ENCODE measurements around the gene CCDC148. TPM values are rescaled to one million over a fixed set of nuclear protein-coding genes. Genes with fewer than 3 reads are reported as not detected.

The CCDC148 gene
- total and polyA plus RNA-seq, 10 of the 15 experiments (the other 5 are each of a cell fraction or from before 2014, with no cell fraction given): 0.07 to 0.30 (median 0.18) TPM; not detected in 7

DNA sequence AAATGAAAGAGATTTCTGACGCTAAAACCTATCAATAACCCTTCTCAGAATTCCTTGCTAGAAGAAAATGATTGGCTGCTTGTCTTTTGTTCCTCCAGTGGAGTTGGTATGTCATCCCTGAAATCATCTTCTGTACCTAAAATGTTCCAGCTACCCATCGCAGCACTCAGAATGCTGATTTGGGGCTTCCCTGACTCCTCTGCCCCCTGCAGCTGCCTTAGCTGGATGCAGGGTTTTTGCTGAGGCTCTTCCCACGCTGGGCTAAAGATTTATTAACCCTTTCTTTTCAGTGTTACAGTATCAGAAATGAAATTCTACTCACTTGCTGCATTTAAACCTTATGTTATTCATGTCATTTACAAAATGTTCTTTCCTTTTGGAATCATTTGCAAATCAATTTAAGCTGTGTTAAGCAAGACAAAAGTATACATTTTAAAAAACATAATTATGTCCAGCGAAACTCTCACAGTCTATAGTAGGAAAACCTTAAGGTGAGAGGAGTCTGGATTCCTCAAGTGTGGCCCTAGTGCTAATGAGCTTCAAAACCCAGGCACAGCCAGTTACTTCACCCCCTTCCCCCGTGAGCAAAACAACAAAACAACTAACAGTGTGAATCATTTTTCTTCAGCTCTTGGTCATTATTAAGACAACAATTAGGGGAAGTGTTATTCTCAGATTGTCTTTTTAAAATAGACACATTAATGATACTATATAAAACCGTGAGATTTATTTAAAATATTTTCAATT lies 33.0 kb upstream of the CCDC148 start (continued):
- TF ChIP-seq SIN3A (IDR thresholded peaks at IDR 0.05; ENCODE audit: low read depth, low read length) (no peak), ATF7 (IDR thresholded peaks at IDR 0.05; ENCODE audit: low read depth) (no peak), RB1 (IDR thresholded peaks at IDR 0.05; ENCODE audit: borderline replicate concordance) (no peak), BCL11A (IDR thresholded peaks at IDR 0.05; ENCODE audit: low read depth, low read length) (no peak)
- TF ChIP-seq, protein P1, sequence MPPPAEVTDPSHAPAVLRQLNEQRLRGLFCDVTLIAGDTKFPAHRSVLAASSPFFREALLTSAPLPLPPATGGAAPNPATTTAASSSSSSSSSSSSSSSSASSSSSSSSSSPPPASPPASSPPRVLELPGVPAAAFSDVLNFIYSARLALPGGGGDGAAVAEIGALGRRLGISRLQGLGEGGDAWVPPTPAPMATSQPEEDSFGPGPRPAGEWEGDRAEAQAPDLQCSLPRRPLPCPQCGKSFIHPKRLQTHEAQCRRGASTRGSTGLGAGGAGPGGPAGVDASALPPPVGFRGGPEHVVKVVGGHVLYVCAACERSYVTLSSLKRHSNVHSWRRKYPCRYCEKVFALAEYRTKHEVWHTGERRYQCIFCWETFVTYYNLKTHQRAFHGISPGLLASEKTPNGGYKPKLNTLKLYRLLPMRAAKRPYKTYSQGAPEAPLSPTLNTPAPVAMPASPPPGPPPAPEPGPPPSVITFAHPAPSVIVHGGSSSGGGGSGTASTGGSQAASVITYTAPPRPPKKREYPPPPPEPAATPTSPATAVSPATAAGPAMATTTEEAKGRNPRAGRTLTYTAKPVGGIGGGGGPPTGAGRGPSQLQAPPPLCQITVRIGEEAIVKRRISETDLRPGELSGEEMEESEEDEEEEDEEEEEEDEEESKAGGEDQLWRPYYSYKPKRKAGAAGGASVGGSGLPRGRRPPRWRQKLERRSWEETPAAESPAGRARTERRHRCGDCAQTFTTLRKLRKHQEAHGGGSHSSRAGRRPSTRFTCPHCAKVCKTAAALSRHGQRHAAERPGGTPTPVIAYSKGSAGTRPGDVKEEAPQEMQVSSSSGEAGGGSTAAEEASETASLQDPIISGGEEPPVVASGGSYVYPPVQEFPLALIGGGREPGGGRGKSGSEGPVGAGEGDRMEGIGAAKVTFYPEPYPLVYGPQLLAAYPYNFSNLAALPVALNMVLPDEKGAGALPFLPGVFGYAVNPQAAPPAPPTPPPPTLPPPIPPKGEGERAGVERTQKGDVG (CRISPR knock-in tag; IDR thresholded peaks at IDR 0.05): no peak

DNA sequence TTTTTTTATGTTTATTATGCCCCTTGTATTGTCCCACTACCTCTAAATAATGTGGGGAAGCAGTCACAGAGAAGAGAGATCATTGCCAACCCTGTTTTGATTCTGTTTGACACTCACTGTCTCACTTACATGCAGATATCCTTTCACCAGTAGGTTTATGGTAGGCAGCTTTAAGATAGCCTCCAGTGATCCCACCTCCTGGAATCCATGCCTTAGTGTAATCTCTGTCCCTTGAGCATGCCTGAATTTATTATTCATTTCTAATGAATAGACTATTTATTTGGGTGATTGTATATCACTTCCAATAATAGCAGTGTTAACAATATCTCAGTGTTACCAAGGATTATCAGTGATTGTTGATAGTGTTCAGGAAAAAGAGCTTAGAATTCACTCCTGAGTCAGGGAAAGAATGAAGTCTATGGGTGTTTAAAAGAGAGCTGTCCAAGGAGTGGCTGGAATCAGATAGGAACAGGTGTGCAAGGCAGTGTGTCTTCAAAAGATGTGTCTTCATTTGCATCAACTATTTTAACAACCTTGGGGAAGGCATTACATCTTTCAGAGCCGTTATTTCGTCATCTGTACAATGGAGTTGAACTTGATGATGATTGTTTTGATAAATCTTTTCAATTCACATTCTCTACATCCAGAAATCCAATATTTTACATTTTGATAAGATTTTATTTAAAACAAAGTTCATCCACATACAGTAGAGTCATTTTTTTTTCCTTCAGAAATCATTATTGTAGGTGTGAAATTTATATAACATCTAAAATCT lies 32.1 kb upstream of the CCDC148 start:
- WGBS (ENCODE audit: insufficient coverage, insufficient replicate concordance, low lambda C conversion rate, missing lambda C conversion rate): 97% methylated on average over 2 of the region's 2 CpGs
- CTCF ChIA-PET: no interaction called here
- no peaks in the 10 kb centered on the region; the same call in 1 of the 2 replicates for H3K79me2 ChIP-seq (ENCODE audit: control insufficient read depth, insufficient read depth, low read length)
- TF ChIP-seq, protein P2, sequence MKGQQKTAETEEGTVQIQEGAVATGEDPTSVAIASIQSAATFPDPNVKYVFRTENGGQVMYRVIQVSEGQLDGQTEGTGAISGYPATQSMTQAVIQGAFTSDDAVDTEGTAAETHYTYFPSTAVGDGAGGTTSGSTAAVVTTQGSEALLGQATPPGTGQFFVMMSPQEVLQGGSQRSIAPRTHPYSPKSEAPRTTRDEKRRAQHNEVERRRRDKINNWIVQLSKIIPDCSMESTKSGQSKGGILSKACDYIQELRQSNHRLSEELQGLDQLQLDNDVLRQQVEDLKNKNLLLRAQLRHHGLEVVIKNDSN (IDR thresholded peaks at IDR 0.05; ENCODE audit: borderline replicate concordance, extremely low read length, insufficient read depth, low read depth, low read length): no peak
- TF ChIP-seq TARDBP (IDR thresholded peaks at IDR 0.05; ENCODE audit: borderline replicate concordance) (no peak), EP300 (IDR thresholded peaks at IDR 0.05; ENCODE audit: borderline replicate concordance in 1 of 2, control insufficient read depth in 1 of 2, low read depth in 2 of 2, low read length in 2 of 2) (no peak), SPI1 (IDR thresholded peaks at IDR 0.05; ENCODE audit: borderline replicate concordance, insufficient read depth, low read depth, low read length) (no peak), CHD4 (IDR thresholded peaks at IDR 0.05) (no peak), RUNX3 (IDR thresholded peaks at IDR 0.05; ENCODE audit: low read length) (no peak), KAT2A (conservative IDR thresholded peaks at IDR 0.05; ENCODE audit: control insufficient read depth, low read depth, low read length) (no peak), SIX5 (IDR thresholded peaks at IDR 0.05; ENCODE audit: low read depth, low read length, severe bottlenecking) (no peak), NFIC (IDR thresholded peaks at IDR 0.05; ENCODE audit: low read depth, low read length) (no peak), POU2F2 (IDR thresholded peaks at IDR 0.05; ENCODE audit: borderline replicate concordance, low read depth, low read length) (no peak), STAT1 (conservative IDR thresholded peaks at IDR 0.05) (no peak)
- TF ChIP-seq, protein P3, sequence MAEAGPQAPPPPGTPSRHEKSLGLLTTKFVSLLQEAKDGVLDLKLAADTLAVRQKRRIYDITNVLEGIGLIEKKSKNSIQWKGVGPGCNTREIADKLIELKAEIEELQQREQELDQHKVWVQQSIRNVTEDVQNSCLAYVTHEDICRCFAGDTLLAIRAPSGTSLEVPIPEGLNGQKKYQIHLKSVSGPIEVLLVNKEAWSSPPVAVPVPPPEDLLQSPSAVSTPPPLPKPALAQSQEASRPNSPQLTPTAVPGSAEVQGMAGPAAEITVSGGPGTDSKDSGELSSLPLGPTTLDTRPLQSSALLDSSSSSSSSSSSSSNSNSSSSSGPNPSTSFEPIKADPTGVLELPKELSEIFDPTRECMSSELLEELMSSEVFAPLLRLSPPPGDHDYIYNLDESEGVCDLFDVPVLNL (IDR thresholded peaks at IDR 0.05; ENCODE audit: low read depth, low read length): no peak

More for the DNA sequence above, 32.1 kb upstream of the CCDC148 start:
- no peaks in the 10 kb centered on the region for H3K36me3 ChIP-seq (ENCODE audit: control insufficient read depth in 2 of 2, insufficient read depth in 2 of 2, low read length in 1 of 2)
- no peaks in the 10 kb centered on the region for H3K9me3 ChIP-seq (replicated peaks; ENCODE audit: control insufficient read depth, insufficient read depth, low read length)
- no peaks in the 10 kb centered on the region; the same call in 1 of the 2 replicates for H4K20me1 ChIP-seq (ENCODE audit: control insufficient read depth, insufficient read depth)
- no peaks in the 10 kb centered on the region for H3K27me3 ChIP-seq (replicated peaks in 1 of 2; ENCODE audit: control insufficient read depth in 2 of 2, insufficient read depth in 2 of 2, low read length in 1 of 2)
- RAD21 ChIA-PET (ENCODE audit: unreplicated experiment): no interaction called here
- in situ Hi-C loops (cut with MboI) (no loop called here), intact Hi-C loops (cut with micrococcal nuclease; ENCODE audit: unreplicated experiment) (no loop called here)
- POLR2A ChIA-PET: no interaction called here
- SMC1A ChIA-PET (ENCODE audit: uncharacterized antibody, unreplicated experiment): interaction anchor here (2.0 kb wide), 1 partner anchor 9 kb away, joined by 6 read pairs; no protein-coding TSS in a partner anchor
- ATAC-seq (no peak), DNase-seq (ENCODE audit: low read depth, low spot score) (no peak), FAIRE-seq (no peak)
- H3K4me3 ChIP-seq: no peak overlapping the region
- H3K4me1 ChIP-seq (ENCODE audit: control insufficient read depth, insufficient read depth, low read length): no peaks in the 10 kb centered on the region
- H3K27ac ChIP-seq (ENCODE audit: control insufficient read depth, insufficient read depth): no peak overlapping the region
- no TSS peak for BruUV-seq (replicated peaks)
- no peak overlapping the region for H3K4me2 ChIP-seq (ENCODE audit: control insufficient read depth, insufficient read depth)
- H2AFZ ChIP-seq (ENCODE audit: control insufficient read depth, low read depth, low read length): no peak overlapping the region
- H3K9ac ChIP-seq (ENCODE audit: control insufficient read depth, insufficient read depth, low read length): no peak overlapping the region
